ENCODE measurements around the gene COL23A1.
A peak's percentile ranks its signal among the peaks of the same experiment; 100 is the strongest.

The COL23A1 gene

DNA sequence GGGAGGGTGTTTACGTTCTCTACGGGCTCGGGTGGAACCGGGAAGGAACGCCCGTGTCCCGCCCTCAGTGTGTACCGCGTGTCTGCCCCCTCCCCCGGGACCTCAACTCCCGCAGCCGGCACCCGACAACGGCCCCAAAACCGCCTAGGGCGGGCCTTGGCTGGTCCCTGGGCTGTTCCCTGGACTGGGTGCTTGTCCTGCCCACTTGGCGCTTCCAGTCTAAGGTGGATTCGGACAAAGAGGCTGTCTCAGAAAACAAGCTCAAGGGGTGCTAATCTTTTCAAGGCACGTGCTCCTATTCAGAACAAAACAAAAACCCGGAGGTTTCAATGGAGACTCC is 37.0 kb upstream of the COL23A1 start:
- TF ChIP-seq, protein P1, sequence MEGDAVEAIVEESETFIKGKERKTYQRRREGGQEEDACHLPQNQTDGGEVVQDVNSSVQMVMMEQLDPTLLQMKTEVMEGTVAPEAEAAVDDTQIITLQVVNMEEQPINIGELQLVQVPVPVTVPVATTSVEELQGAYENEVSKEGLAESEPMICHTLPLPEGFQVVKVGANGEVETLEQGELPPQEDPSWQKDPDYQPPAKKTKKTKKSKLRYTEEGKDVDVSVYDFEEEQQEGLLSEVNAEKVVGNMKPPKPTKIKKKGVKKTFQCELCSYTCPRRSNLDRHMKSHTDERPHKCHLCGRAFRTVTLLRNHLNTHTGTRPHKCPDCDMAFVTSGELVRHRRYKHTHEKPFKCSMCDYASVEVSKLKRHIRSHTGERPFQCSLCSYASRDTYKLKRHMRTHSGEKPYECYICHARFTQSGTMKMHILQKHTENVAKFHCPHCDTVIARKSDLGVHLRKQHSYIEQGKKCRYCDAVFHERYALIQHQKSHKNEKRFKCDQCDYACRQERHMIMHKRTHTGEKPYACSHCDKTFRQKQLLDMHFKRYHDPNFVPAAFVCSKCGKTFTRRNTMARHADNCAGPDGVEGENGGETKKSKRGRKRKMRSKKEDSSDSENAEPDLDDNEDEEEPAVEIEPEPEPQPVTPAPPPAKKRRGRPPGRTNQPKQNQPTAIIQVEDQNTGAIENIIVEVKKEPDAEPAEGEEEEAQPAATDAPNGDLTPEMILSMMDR (IDR thresholded peaks at IDR 0.05) = no peak
- no peak for DNase-seq
- Mint-ChIP-seq H3K4me1 (peaks cover 55% of the 10 kb centered on the region), H3K27ac (no peak overlapping the region), H3K9me3 (peaks cover 8% of the 10 kb centered on the region), H3K36me3 (ENCODE audit: low read depth) (peaks cover 12% of the 10 kb centered on the region), H3K27me3 (ENCODE audit: low read depth, poor library complexity) (no peaks in the 10 kb centered on the region), H3K4me3 (peak overlapping the region; percentile 72)

DNA sequence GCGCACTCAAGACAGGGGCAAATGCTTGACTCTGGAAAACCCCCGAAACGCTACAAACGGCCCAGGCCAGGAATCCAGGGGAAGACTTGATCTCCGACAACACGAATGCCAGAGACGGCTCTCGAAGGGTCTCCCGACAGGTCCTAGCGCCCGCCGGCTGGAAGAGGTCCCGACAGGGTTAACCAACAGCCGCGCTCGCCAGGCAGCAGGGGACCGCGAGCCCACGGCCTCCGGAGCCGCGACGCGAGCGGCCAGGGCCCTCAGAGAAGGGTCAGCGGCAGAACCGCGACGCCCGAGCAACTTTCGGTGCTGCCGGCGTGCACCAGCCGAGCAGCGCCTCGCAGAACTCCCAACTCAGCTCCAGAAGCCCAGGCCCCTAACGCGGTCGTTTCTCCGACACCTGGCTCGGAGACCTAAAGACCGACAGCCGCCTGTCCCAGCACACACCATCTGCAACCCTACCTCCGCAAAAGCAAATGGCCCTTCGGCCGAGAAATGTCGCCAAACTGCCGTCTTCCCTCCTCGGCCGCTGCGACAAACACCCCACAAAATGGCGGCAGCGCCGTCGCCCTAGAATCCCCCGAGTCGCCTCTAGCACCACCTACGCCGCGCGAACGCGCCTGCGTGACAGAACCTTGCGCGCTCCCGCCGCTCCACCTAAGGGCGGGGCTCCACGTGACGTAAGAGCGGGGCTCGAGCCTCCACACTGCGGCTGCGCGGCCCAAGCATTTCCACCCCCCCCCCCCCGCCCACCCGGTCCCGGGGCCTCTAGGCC is 36.5 kb upstream of the COL23A1 start, which contains the start of gene CLK4:
CLK4 (minus strand) TSS at position 567 of the 775 bp plus-strand sequence. CDS start 3,634 bp downstream, outside the sequence.
- DNase-seq = peak; percentile 93
- no peaks in the 10 kb centered on the region for H3K27me3 Mint-ChIP-seq (ENCODE audit: low read depth, poor library complexity)
- peak within 1 kb of the TSS; percentile 100 for H3K27ac Mint-ChIP-seq
- H3K4me1 Mint-ChIP-seq = peaks cover 55% of the 10 kb centered on the region
- TF ChIP-seq, protein P1 (IDR thresholded peaks at IDR 0.05) = no peak
- H3K36me3 Mint-ChIP-seq (ENCODE audit: low read depth) = peaks cover 16% of the 10 kb centered on the region
- H3K9me3 Mint-ChIP-seq = peaks cover 8% of the 10 kb centered on the region
- H3K4me3 Mint-ChIP-seq = peak within 1 kb of the TSS; percentile 99

DNA sequence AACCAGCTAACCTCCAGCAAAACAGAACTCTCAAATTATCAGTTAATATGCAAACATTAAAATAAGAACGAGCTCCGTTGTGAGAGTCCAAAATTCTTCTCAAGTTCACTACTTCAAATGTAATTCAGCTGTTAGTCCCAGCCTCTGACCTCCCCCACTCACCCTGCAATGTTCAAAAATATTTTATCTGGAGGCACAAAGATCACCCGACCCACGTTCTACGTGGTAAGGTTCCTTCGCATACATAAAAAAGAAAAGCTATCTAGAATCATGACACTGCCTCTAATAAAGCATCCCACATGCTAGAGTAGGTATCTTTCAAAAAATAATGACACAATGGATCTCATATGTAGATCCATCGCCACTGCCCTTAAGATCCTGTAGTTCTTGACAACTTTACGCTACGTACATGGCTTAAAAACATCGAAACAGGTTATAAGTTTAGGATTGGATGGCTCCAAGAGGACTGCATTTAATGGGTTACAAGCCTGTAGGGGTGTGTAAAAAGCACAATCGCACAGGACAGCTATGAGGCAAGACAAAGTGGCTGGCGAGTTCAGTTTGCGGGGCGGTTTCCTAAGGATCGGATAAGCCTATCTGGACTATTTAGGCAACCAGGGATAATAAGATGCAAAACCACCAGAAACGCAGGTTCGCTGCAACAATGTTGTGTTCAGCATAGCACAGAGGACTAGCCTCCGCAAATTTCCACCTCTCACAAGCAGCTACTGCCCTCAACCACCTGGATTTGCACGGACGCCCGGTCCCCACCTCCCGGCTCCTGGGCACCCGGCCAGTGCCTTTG is 35.7 kb upstream of the COL23A1 start:
- DNase-seq = no peak
- Mint-ChIP-seq H3K36me3 (ENCODE audit: low read depth) (peaks cover 23% of the 10 kb centered on the region), H3K4me3 (peak overlapping the region; percentile 99), H3K4me1 (peaks cover 54% of the 10 kb centered on the region), H3K27ac (peak overlapping the region; percentile 91), H3K27me3 (ENCODE audit: low read depth, poor library complexity) (no peaks in the 10 kb centered on the region), H3K9me3 (peaks cover 8% of the 10 kb centered on the region)
- TF ChIP-seq, protein P1 (IDR thresholded peaks at IDR 0.05) = no peak

DNA sequence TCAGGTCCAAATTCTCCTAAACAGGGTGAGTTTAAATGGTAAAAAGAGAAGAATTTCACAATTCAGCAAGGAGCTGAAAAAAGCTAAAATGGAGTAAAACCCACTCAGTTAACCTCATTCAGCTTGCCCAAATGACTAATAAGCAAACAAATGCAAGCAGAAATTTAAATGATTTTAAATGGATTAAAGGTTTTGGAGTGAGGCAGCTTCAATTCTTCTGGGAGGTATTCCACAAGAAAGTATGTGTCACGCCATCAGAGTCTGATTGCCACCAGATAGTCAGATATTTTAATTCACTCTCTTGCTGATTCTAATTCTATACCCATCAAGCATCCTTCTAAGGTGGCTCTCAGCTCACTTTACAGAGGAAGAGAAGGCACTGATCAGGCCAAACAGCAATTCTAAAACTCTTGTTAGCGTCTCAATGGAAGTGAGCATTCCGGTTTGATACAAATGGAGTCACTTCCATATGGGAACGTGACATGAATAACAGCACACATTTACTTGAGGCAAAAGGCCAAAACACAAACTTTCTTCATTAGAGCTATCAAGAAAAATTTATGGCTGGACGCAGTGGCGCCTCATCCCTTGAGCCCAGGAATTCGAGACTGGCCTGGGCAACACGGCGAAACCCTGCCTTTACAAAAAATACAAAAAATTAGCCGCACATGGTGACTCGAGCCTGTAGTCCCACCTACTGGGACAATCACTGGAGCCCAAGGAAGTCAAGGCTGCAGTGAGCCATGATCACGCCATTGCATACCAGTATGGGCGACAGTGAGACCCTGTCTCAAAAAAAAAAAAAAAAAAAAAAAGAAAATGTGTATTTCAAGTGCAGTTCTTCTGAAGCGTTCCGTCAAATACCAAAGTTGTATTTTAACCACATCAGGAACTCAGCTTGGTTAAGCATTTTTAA is 34.7 kb upstream of the COL23A1 start:
- Mint-ChIP-seq H3K9me3 (peaks cover 8% of the 10 kb centered on the region), H3K4me3 (peak overlapping the region; percentile 99), H3K36me3 (ENCODE audit: low read depth) (peaks cover 33% of the 10 kb centered on the region), H3K27me3 (ENCODE audit: low read depth, poor library complexity) (no peaks in the 10 kb centered on the region), H3K4me1 (peaks cover 46% of the 10 kb centered on the region), H3K27ac (peak overlapping the region; percentile 89)
- peak; percentile 38 for DNase-seq
- TF ChIP-seq, protein P1 (IDR thresholded peaks at IDR 0.05) = no peak

DNA sequence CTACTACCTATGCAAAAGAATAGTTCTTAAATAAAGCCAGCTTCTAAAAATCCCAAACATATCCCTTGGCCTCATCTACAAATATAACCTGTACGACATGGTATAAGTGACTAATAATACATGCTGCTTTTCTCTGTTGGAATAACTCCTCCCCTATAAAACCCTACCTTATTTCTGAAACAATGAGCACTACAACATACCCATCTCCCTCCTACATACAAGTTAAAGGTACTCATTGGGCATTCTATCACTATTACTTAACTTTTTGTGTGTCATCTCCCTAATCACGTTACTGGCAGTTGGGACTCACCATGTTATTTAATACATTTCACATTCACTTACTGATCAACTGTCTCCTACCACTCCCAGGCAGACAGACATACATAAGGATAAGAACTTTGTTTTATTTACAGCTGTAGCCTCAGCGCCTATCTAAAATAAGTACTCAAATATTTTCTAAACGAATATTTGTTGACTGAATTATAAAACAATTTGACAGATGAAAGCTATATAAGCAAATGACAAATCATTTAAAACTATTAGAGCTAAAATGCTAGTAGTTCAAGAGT is 32.6 kb upstream of the COL23A1 start:
- H3K27ac Mint-ChIP-seq = no peak overlapping the region
- no peak overlapping the region for H3K4me3 Mint-ChIP-seq
- TF ChIP-seq, protein P1 (IDR thresholded peaks at IDR 0.05) = no peak
- H3K9me3 Mint-ChIP-seq = peaks cover 4% of the 10 kb centered on the region
- DNase-seq = no peak
- peaks cover 29% of the 10 kb centered on the region for H3K4me1 Mint-ChIP-seq
- H3K36me3 Mint-ChIP-seq (ENCODE audit: low read depth) = peaks cover 48% of the 10 kb centered on the region
- H3K27me3 Mint-ChIP-seq (ENCODE audit: low read depth, poor library complexity) = no peaks in the 10 kb centered on the region

Data from nephron progenitor cell (in vitro differentiated cells).